Fibroblast of lung (primary cell): Measurements from ENCODE around the gene FHL2. TPM values are rescaled to one million over a fixed set of nuclear protein-coding genes. Genes with fewer than 3 reads are reported as not detected.
A peak's percentile ranks its signal among the peaks of the same experiment; 100 is the strongest.

ENCODE experiments used
- DNase-seq, 2 donors: peaks; one replicate each; pipeline versions ENCODE4 v3.0.0 to v3.0.0-alpha.2; 2010; ENCODE audit warnings: low read depth in 2 of 2
- H2AFZ ChIP-seq: 2 replicates; pipeline ENCODE4 v1.5.1; 2012; ENCODE audit warnings: low read length, control low read depth, inconsistent platforms
- H3K27ac ChIP-seq: 2 replicates; pipeline ENCODE4 v1.5.1; 2011; ENCODE audit warnings: low read length, control low read depth; ENCODE audit not compliant: insufficient read depth
- H3K27me3 ChIP-seq: 2 replicates; pipeline ENCODE4 v1.5.1; 2011; ENCODE audit warnings: mild to moderate bottlenecking, low read length; ENCODE audit not compliant: control insufficient read depth, insufficient read depth
- H3K36me3 ChIP-seq: 2 replicates; pipeline ENCODE4 v1.5.1; 2011; ENCODE audit warnings: low read length; ENCODE audit not compliant: control insufficient read depth, insufficient read depth
- H3K4me1 ChIP-seq: 2 replicates; pipeline ENCODE4 v1.5.1; 2011; ENCODE audit warnings: low read length; ENCODE audit not compliant: control insufficient read depth, insufficient read depth; ENCODE audit errors: extremely low read depth
- H3K4me2 ChIP-seq: 2 replicates; pipeline ENCODE4 v1.5.1; 2011; ENCODE audit warnings: low read length, control low read depth; ENCODE audit not compliant: insufficient read depth; ENCODE audit errors: extremely low read depth
- H3K4me3 ChIP-seq, 4 experiments: fragments of 200-600 bp in 1 of 4; sonication (generic) in 1 of 4; replicated peaks in 1 of 4; 2 replicates each; pipeline ENCODE4 v1.5.1; 2011 to 2016; ENCODE audit warnings: low read length in 4 of 4, low read depth in 3 of 4, mild to moderate bottlenecking in 3 of 4, control low read depth in 2 of 4, inconsistent platforms in 1 of 4, mixed read lengths in 1 of 4; ENCODE audit not compliant: insufficient read depth in 1 of 4; ENCODE audit errors: control extremely low read depth in 1 of 4
- H3K79me2 ChIP-seq: 2 replicates; pipeline ENCODE4 v1.5.1; 2012; ENCODE audit warnings: mild to moderate bottlenecking, low read length, inconsistent platforms; ENCODE audit not compliant: control insufficient read depth, insufficient read depth
- H3K9ac ChIP-seq: 2 replicates; pipeline ENCODE4 v1.5.1; 2011; ENCODE audit warnings: mild to moderate bottlenecking, low read length, control low read depth; ENCODE audit not compliant: insufficient read depth
- H3K9me3 ChIP-seq: 2 replicates; pipeline ENCODE4 v1.5.1; 2012; ENCODE audit warnings: low read depth, low read length; ENCODE audit not compliant: control insufficient read depth, insufficient read depth
- H4K20me1 ChIP-seq: 2 replicates; pipeline ENCODE4 v1.5.1; 2011; ENCODE audit warnings: low read length; ENCODE audit not compliant: control insufficient read depth, insufficient read depth; ENCODE audit errors: extremely low read depth
- CTCF ChIP-seq, 2 donors: IDR thresholded peaks in 1 of 2; conservative IDR thresholded peaks in 1 of 2; 1 replicate in 1 of 2; 2 replicates in 1 of 2; pipeline ENCODE4 v1.5.1; 2011 to 2012; ENCODE audit warnings: low read length in 2 of 2, control low read depth in 1 of 2, inconsistent platforms in 1 of 2, low read depth in 1 of 2, mild to moderate bottlenecking in 1 of 2
- EZH2 ChIP-seq: IDR thresholded peaks from 2 replicates; pipeline ENCODE4 v1.5.1; 2012; ENCODE audit warnings: low read length, control low read depth, mild to moderate bottlenecking; ENCODE audit errors: missing control alignments
- polyA minus RNA-seq: library from RNA; depleted of rRNA, polyadenylated mRNA; stranded (reverse); fragments of >200 nt; gene quantifications from 2 replicates; pipeline ENCODE4 v1.2.3, GENCODE V29; 2011; ENCODE audit warnings: low replicate concordance
- polyA plus RNA-seq, 2 donors: library from polyadenylated mRNA; depleted of rRNA in 1 of 2; stranded (reverse) in 1 of 2; unstranded in 1 of 2; fragments of >200 nt; gene quantifications; 2 replicates each; pipeline ENCODE4 v1.2.1, GENCODE V29; 2011 to 2012; ENCODE audit warnings: missing spikeins in 1 of 2
- total RNA-seq: library from RNA; depleted of rRNA; stranded (reverse); fragments of >200 nt; gene quantifications from 2 replicates; pipeline ENCODE4 v1.2.1, GENCODE V29; 2014

FHL2 gene
- total RNA-seq (120 and 144 TPM in 2 replicates), polyA plus RNA-seq (415 and 421 TPM in 2 replicates), polyA minus RNA-seq (483 and 485 TPM in 2 replicates)
- 318 and 323 TPM in 2 replicates for polyA plus RNA-seq (2012)

- peak within 1 kb of the TSS; percentile 48 for H3K4me2 ChIP-seq
- TF ChIP-seq EZH2 (no peak), CTCF (conservative IDR thresholded peaks at IDR 0.05 in 1 of 2, IDR thresholded peaks at IDR 0.05 in 1 of 2; ENCODE audit: low read depth in 1 of 2, low read length in 2 of 2) (peak; percentile 21 to 35)
- H4K20me1 ChIP-seq, result no peaks in the 10 kb centered on the region
- H3K4me3 ChIP-seq, result peak within 1 kb of the TSS; percentile 73 to 99 (median 93)
- H3K9ac ChIP-seq, result peak within 1 kb of the TSS; percentile 99
- H3K79me2 ChIP-seq, result peaks cover 48% of the 10 kb centered on the region
- peaks cover 13% of the 10 kb centered on the region for H3K4me1 ChIP-seq
- H3K9me3 ChIP-seq, result no peaks in the 10 kb centered on the region
- no peak within 1 kb of the TSS for H2AFZ ChIP-seq
- no peaks in the 10 kb centered on the region for H3K27me3 ChIP-seq
- DNase-seq, result peak; percentile 84
- peak within 1 kb of the TSS; percentile 98 for H3K27ac ChIP-seq
- H3K36me3 ChIP-seq, result peaks cover 13% of the 10 kb centered on the region
Measured at GRCh38 chr2:105398336-105399206, at the start of gene FHL2. TSS of gene FHL2 (minus strand) at chr2:105399051. CDS start at chr2:105386516, 12,535 bp downstream.

- peak in 1 of 2 donors; percentile 89 for DNase-seq
- Histone ChIP-seq H3K27ac (no peak overlapping the region), H3K27me3 (peaks cover 4% of the 10 kb centered on the region)
Measured at GRCh38 chr2:105447476-105447875, 48.6 kb upstream of the FHL2 start.

More at GRCh38 chr2:105447476-105447875, 48.6 kb upstream of the FHL2 start:
- no peak for TF ChIP-seq EZH2
- TF ChIP-seq CTCF (conservative IDR thresholded peaks at IDR 0.05 in 1 of 2, IDR thresholded peaks at IDR 0.05 in 1 of 2; ENCODE audit: low read depth in 1 of 2, low read length in 2 of 2), result no peak
- Histone ChIP-seq H3K4me1 (no peaks in the 10 kb centered on the region), H3K4me2 (no peak overlapping the region), H3K9ac (no peak overlapping the region), H4K20me1 (no peaks in the 10 kb centered on the region), H3K4me3 (no peak overlapping the region), H3K36me3 (no peaks in the 10 kb centered on the region), H2AFZ (no peak overlapping the region), H3K79me2 (no peaks in the 10 kb centered on the region), H3K9me3 (no peaks in the 10 kb centered on the region)
